C1 segment of cervical spinal cord (tissue), 14 donors: ENCODE data around the gene KCTD19.

Experiments used
- DNase-seq, 14 donors: peaks; one replicate each; lab custom pipeline; 2025; lab: John Stamatoyannopoulos, UW

The KCTD19 gene

DNA sequence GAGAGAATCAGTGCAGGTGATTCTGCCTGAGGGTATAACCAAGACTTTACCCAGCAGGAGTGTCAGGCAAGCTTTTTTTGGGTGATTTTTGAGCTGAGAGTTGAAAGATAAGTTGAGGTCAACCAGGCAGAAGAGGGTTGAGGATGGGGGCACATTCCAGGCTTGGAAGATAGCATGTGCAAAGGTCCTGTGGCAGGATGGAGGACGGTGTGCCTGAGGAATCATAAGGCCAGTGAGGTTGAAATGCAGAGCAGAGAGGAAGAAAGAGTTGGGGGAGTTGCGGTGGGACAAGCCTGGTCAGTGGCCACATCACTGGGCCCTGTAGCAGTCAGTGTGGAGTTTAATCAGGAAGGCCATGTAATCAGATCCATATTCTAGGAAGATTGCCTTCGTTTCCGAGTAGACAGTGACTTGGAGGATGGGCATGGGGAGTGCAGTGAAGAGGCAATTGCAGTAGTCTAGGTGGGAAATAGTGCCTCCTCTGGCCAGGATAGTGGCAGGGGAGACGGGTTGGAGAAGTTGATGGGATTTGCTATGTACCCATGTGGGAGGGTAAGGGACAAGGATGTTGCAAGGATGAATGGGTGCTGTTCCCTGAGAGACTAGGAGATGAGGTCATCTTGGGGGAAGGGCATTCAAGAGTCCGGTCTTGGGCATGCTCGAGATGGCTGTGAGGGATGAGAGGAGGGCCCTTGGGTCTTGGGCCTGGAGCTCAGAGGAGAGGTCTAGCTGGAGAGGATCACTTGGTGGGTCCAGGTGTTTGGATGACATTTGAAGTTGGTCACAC lies 43.3 kb downstream of the KCTD19 start:
- no peak for DNase-seq

- DNase-seq = no peak
These were observed 44.1 kb downstream of the KCTD19 start for GRCh38 chr16:67282447-67282805.

DNA sequence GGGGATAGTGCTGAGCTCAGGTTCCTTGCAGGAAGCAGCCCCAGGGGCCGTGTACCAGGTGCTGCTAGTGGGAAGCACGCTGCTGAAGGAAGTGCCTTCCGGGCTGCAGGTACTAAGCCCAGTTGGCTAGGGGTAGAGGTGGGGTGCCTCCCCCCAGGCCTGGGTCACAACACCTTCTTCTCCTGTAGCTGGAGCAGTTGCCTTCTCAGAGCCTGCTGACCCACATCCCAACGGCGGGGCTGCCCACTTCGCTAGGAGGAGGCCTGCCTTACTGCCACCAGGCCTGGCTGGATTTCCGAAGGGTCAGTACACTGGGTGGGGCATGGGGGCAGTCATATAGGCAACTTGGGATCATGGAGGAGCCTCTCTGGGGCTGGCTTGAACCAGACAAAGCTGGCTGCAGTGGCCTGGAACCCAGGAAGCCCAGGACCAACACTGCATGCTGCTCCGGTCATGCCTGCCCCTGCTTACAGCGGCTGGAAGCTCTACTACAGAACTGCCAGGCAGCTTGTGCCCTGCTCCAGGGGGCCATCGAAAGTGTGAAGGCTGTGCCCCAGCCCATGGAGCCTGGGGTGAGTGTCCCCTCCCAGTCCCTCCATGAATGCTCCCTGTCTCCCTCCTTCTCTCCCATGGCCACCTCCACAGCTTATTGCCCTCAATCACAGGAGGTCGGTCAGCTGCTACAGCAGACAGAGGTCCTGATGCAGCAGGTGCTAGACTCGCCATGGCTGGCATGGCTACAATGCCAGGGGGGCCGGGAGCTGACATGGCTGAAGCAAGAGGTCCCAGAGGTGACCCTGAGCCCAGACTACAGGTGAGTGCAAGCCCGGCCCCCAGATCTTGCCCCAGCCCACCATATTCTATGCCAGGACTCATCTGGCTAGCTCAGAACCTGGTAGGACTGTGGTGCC lies 44.8 kb downstream of the KCTD19 start:
- DNase-seq = no peak

DNA sequence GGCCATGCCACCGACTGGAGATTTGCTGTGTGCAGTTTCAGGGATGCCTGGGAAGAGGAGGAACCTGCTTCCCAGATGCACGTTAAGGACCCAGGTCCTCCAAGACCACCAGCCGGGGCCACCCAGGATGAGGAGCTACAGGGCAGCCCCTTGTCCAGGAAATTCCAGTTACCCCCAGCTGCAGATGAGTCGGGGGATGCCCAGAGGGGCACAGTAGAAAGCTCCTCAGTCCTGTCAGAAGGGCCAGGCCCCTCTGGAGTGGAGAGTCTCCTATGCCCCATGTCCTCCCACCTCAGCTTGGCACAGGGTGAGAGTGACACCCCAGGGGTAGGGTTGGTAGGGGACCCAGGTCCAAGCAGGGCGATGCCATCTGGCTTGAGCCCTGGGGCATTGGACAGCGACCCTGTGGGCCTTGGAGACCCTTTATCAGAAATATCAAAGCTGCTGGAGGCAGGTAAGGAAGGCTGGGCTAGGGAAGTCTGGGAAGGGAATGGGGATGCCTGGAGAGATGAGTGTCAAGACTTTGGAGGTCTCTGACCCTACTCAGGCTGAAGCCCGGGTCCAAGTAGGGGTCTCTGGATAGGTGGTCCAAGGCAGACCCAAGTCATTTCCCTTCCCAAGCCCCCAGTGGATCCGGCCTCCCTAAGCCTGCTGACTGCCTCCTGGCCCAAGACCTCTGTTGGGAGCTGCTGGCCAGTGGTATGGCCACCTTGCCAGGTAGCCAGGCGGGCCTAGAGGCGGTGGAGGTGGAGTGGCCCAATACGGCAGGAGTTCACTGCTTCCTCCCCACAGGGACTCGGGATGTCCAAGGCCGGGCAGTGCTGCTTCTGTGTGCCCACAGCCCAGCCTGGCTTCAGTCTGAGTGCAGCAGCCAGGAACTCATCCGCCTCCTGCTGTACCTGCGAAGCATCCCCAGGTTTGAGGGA lies 46.2 kb downstream of the KCTD19 start:
- no peak for DNase-seq

DNA sequence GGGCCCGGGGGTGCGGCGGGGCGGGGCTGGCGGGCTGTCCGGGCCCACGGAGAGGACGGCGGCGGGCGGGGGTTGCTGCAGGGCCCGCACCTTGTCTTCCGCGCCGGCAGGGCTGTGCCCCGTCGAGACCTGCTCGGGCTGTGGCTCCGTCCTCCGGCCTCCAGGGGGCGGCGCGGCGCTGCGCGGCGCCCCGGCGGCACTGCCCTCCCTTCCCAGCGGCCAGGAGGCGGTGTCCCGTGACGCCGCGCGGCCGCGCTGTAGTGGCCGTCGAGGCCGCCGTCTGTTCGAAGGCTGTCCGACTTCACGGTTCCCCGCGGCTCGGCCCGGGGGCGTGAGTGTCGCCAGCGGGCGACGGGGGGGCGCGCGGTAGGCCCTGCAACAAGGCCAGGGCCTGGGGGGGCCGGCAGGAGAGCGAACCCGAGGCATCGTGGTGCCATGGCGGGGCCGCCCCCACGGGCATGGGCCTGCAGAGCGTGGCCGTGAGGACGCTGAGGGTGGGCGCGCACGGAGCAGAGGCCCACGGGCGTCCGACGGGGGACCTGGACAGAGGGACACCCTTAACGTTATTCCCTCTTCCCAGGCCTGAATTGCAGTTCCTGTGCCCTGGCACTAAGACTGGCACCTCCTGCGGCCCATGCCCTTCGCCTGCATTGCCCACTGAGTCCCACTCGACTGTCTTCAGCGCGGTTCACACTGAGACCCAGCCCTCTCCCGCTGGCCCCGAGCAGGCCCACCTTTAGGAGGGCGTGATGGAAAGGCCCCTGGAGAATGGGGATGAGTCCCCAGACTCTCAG lies 47.0 kb downstream of the KCTD19 start, which contains the start of gene PLEKHG4:
Gene PLEKHG4 (plus strand): TSS at position 237 of the 794 bp plus-strand sequence. CDS start 513 bp downstream, at position 750.
- DNase-seq = peak in 6 of 14 donors; percentile 9 to 62 (median 28)

DNA sequence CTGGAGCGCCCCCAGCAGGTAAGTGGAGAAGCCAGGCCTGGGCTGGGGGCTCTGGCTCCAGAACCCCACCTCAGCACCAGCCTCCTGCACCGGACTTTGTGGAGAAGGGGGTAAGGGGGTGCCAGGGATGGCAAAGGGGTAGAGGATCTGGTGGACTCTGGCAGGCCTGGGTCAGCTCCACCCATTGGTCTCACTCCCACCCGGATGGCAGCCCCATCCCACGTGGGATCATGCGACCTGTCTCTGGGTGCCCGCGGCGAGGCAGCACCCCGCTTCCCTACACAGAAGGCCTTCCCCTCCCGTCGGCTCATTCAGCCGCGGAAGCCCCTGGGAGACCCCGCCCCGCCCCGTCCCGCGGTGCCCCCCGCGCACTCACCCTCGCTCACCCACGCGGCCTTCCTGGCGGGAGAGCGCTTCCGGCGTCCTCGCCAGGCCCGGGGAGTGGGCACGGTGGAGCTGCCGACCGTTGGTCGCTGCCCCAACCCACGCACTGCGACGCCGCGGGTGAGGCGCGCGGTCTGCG lies 47.7 kb downstream of the KCTD19 start:
- no peak for DNase-seq

GRCh38 chr16:67277999-67278772 lies 48.4 kb downstream of the KCTD19 start:
- no peak for DNase-seq

GRCh38 chr16:67277294-67277998 lies 49.1 kb downstream of the KCTD19 start:
- DNase-seq = peak in 1 of 14 donors; percentile 51

DNA sequence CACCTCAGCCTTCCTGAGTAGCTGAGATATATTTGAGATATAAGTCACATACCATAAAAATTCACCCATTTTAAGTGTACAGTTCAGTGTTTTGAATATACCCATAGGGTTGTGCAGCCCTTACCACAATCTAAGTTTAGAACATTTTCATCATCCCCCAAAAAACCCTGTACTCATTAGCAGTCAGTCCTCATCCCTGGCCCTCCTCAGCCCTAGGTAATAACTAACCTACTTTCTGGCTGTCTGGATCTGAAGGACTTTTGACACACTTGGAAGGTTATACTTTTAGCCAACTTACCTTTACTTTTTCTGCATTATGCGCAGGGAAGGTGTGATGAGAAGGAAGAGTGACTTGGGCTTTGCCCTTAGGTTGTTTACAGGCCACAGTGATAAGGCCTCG lies 51.2 kb downstream of the KCTD19 start:
- DNase-seq = no peak

DNA sequence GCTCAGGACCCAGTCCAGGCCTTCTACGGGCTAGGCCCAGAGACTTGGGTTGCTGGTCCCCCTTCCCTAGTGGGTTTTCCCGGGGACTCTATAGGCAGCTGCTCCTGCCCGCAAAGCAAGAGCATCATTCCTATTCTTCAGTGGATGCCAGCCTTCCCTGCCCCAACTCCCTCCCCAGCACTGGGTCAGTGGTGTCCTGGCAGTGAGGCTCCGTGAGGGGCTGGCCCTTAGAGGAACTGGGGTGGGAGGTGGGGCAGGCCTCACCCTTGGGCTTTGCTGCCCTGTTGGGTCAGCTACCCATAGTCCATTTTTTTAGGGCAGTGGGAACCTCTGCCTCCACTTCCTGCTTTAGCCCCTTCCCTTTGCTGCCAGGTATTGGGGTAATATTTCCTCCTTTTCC lies 55.1 kb downstream of the KCTD19 start:
- no peak for DNase-seq

- DNase-seq = no peak
These were observed 55.6 kb downstream of the KCTD19 start for GRCh38 chr16:67270931-67271338.

GRCh38 chr16:67269766-67270165 lies 56.8 kb downstream of the KCTD19 start:
- no peak for DNase-seq

GRCh38 chr16:67268136-67268579 lies 58.4 kb downstream of the KCTD19 start:
- no peak for DNase-seq

DNA sequence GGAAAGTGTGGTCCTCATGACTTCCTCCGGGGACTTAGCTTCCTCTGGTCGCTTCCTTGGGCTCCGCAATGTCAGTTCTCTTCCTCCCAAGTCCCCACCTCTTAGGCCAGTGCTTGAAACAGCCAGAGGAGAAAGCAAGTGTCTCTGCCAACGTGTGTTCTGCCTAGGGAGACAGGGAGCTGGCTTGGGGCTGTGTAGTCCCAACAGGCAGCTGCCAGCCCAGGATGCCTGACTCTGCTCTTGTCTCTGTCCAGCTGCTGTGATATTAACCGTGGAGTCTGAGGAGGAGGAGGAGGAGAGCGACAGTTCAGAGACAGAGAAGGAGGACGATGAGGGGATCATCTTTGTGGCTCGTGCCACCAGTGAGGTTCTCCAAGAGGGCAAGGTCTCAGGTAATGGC lies 60.7 kb downstream of the KCTD19 start:
- DNase-seq = no peak

- no peak for DNase-seq
These were observed 61.7 kb downstream of the KCTD19 start for GRCh38 chr16:67264866-67265265.

DNA sequence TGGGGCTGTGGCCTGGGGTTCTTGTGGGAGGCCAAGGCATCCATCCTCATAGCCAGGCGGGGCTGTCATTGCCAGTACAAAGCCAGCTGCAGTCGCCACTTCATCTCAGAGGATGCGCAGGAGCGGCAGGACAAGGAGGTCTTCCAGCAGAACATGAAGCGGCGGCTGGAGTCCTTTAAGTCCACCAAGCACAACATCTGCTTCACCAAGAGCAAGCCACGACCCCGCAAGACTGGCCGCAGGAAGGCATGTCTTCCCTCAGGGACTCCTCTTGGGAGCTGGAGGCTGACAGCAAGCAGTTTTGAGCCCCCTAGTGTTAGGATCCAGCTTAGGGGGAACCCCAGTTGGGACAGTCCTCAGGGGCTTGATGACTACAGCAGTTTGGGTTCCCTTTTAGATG lies 62.3 kb downstream of the KCTD19 start:
- no peak for DNase-seq

DNA sequence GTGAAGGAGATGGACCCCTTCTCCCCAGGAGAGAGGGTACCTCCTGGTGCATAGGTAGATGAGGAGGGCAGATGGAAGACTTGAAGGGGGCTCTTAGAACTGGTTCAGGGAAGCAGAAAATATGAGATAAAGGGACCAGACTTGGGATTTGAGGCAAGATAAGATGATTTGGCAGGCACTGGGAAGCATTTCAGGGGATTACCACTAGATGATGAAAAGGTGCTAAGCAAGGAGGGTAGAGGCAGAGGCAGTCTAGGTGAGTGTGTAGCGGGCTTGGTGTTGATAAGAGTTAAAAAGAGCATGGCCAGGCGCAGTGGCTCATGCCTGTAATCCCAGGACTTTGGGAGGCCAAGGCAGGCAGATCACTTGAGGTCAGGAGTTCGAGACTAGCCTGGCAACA lies 63.3 kb downstream of the KCTD19 start:
- no peak for DNase-seq

- peak in 1 of 14 donors; percentile 27 for DNase-seq
These were observed 66.0 kb downstream of the KCTD19 start for GRCh38 chr16:67260426-67261063.
